HepG2 (cell line): ENCODE results near the gene FSD1. TPM values are rescaled to one million over a fixed set of nuclear protein-coding genes. Genes with fewer than 3 reads are reported as not detected.

Experiments
- ATAC-seq: fragments of 200-7000 bp; cut with Tn5 transposase; 3 replicates; pipeline ENCODE4 v1.9.1; 2020; ENCODE audit warnings: mild to moderate bottlenecking, moderate library complexity
- BruUV-seq: library from RNA; stranded (reverse); fragments of 400-500 nt; replicated peaks from 2 replicates; lab custom pipeline; 2021; lab: Mats Ljungman, UMichigan
- CTCF ChIA-PET: fragments of 300-600 bp; formaldehyde crosslinking; extraction: SDS; loops from one replicate; lab custom pipeline; 2021; ENCODE audit warnings: low total read pairs, inconsistent platforms, low intra/inter-chr PET ratio; lab: Yijun Ruan, JAX
- POLR2A ChIA-PET: fragments of 350-600 bp; sonication (Branson Sonifier 250); formaldehyde crosslinking; loops from one replicate; lab custom pipeline; 2020; ENCODE audit warnings: antibody characterized with exemption, inconsistent platforms; lab: Yijun Ruan, JAX
- DNase-seq: peaks from one replicate; pipeline ENCODE4 v3.0.0-alpha.2; 2015; ENCODE audit warnings: low spot score
- FAIRE-seq: peaks from 3 replicates; lab custom pipeline; 2011; peaks lifted over from hg19 to GRCh38; lab: Jason Lieb, UNC
- H2AFZ ChIP-seq: one replicate; pipeline ENCODE4 v1.6.1; 2011; ENCODE audit warnings: low read length, inconsistent platforms
- H3K27ac ChIP-seq: fragments of 300-600 bp; 3 replicates; pipeline ENCODE4 v1.8.0; 2011; ENCODE audit warnings: mixed run types, mild to moderate bottlenecking, mixed read lengths, low read length, inconsistent platforms; ENCODE audit not compliant: insufficient read depth; ENCODE audit errors: extremely low read length
- H3K27me3 ChIP-seq, 2 experiments: fragments of 200-600 bp in 1 of 2; 2 replicates in 1 of 2; 3 replicates in 1 of 2; pipeline versions ENCODE4 v1.6.0 to v1.8.0; 2011; ENCODE audit warnings: low read length in 2 of 2, mild to moderate bottlenecking in 2 of 2, moderate library complexity in 2 of 2, inconsistent platforms in 1 of 2; ENCODE audit not compliant: insufficient read depth in 2 of 2, control insufficient read depth in 1 of 2
- H3K36me3 ChIP-seq, 2 experiments: fragments of 200-600 bp in 1 of 2; replicated peaks in 1 of 2; 2 replicates in 1 of 2; 3 replicates in 1 of 2; pipeline versions ENCODE4 v1.5.1 to v1.8.0; 2011; ENCODE audit warnings: low read length in 2 of 2, inconsistent platforms in 1 of 2; ENCODE audit not compliant: insufficient read depth in 2 of 2, control insufficient read depth in 1 of 2
- H3K4me1 ChIP-seq: 2 replicates; pipeline ENCODE4 v1.5.1; 2012; ENCODE audit warnings: low read length, inconsistent platforms; ENCODE audit not compliant: insufficient read depth
- H3K4me2 ChIP-seq: 2 replicates; pipeline ENCODE4 v1.6.0; 2011; ENCODE audit warnings: low read depth, low read length, inconsistent platforms
- H3K4me3 ChIP-seq, 3 experiments: fragments of 200-600 bp in 1 of 3; sonication (generic), shearing (Covaris generic) in 1 of 3; replicated peaks in 1 of 3; 2 replicates each; pipeline ENCODE4 v1.5.1; 2011 to 2016; ENCODE audit warnings: low read length in 3 of 3, inconsistent platforms in 2 of 3, low read depth in 2 of 3, mild to moderate bottlenecking in 2 of 3, control low read depth in 1 of 3, mixed read lengths in 1 of 3; ENCODE audit not compliant: insufficient read depth in 1 of 3
- H3K79me2 ChIP-seq: one replicate; pipeline ENCODE4 v1.6.1; 2011; ENCODE audit warnings: low read length, inconsistent platforms; ENCODE audit not compliant: insufficient read depth
- H3K9ac ChIP-seq: 2 replicates; pipeline ENCODE4 v1.6.0; 2011; ENCODE audit warnings: mild to moderate bottlenecking, low read depth, low read length, inconsistent platforms; ENCODE audit not compliant: insufficient read depth
- H3K9me3 ChIP-seq: 2 replicates; pipeline ENCODE4 v1.5.1; 2012; ENCODE audit warnings: mild to moderate bottlenecking, low read length
- H4K20me1 ChIP-seq: 2 replicates; pipeline ENCODE4 v1.6.0; 2011; ENCODE audit warnings: inconsistent platforms, mild to moderate bottlenecking, low read length, moderate library complexity; ENCODE audit not compliant: insufficient read depth
- ZNF160 ChIP-seq: sonication (generic); formaldehyde crosslinking; IDR thresholded peaks from 2 replicates; pipeline ENCODE4 v1.8.0; 2022; ENCODE audit warnings: mild to moderate bottlenecking, inconsistent platforms, missing genetic modification reagents
- ZNF652 ChIP-seq: IDR thresholded peaks from 2 replicates; pipeline ENCODE4 v1.6.1; 2016; ENCODE audit warnings: low read depth, borderline replicate concordance
- WGBS: methylation state at CpG from one replicate; pipeline ENCODE4 v1.1.6; 2017; ENCODE audit warnings: low lambda C conversion rate; 5-methylcytosine and 5-hydroxymethylcytosine counted together
- in situ Hi-C: cut with HindIII; loops from 2 replicates; pipeline ENCODE4 v1.10.0; 2017; ENCODE audit warnings: low pct_unique_long_range_greater_than_20kb; ENCODE audit not compliant: extremely low pct_ligation_motif_present
- intact Hi-C: fragments of 100-400 bp; cut with micrococcal nuclease; formaldehyde crosslinking; loops from one replicate; pipeline ENCODE4 v1.10.0; 2022; ENCODE audit not compliant: unreplicated experiment
- polyA plus RNA-seq, 8 experiments: library from polyadenylated mRNA; depleted of rRNA in 3 of 8; stranded (reverse) in 7 of 8; unstranded in 1 of 8; fragments of >200 nt; fragmentation: Illumina TruSeq in 4 of 8; extraction: Trizol in 4 of 8; gene quantifications; 2 replicates each; pipeline versions ENCODE4 v1.2.1 to v1.2.3, GENCODE V29; 2011 to 2016; ENCODE audit warnings: low read depth in 4 of 8, missing spikeins in 1 of 8, mixed read lengths in 1 of 8; ENCODE audit not compliant: insufficient read depth in 1 of 8
- total RNA-seq, 5 experiments: library from RNA; depleted of rRNA; stranded (reverse); fragments of >200 nt; fragmentation: Illumina TruSeq; extraction: Trizol; gene quantifications; 2 replicates each; pipeline ENCODE4 v1.2.3, GENCODE V29; 2016; ENCODE audit warnings: low read depth in 1 of 5
- TF ChIP-seq, protein P1 (sequence below): sonication (generic); formaldehyde crosslinking; IDR thresholded peaks from 2 replicates; pipeline ENCODE4 v1.4.0; 2020; ENCODE audit warnings: mild to moderate bottlenecking, missing genetic modification reagents
- TF ChIP-seq, protein P2 (sequence below): sonication (generic); formaldehyde crosslinking; IDR thresholded peaks from 2 replicates; pipeline ENCODE4 v1.5.0; 2020; ENCODE audit warnings: mild to moderate bottlenecking, missing genetic modification reagents

The FSD1 gene
- total and polyA plus RNA-seq, 2 of the 13 experiments (the other 11 are each of a cell fraction or from before 2014, with no cell fraction given), result 0.29 to 0.66 TPM

DNA sequence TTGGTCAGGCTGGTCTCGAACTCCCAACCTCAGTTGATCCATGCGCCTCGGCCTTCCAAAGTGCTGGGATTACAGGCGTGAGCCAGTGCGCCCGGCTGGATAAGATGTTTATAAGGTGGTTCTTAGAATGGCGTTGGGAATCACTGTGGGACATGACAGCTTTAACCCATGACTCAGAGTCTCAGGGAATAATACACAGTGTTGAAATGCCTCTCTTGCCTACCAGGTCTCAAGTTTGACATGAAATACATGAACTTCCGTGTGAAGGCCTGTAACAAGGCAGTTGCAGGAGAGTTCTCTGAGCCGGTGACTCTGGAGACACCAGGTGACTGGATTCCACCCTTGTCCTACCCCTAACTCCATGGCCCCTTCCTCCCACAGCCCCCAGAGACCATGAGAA lies 12.6 kb downstream of the FSD1 start:
- TF ChIP-seq, protein P1, sequence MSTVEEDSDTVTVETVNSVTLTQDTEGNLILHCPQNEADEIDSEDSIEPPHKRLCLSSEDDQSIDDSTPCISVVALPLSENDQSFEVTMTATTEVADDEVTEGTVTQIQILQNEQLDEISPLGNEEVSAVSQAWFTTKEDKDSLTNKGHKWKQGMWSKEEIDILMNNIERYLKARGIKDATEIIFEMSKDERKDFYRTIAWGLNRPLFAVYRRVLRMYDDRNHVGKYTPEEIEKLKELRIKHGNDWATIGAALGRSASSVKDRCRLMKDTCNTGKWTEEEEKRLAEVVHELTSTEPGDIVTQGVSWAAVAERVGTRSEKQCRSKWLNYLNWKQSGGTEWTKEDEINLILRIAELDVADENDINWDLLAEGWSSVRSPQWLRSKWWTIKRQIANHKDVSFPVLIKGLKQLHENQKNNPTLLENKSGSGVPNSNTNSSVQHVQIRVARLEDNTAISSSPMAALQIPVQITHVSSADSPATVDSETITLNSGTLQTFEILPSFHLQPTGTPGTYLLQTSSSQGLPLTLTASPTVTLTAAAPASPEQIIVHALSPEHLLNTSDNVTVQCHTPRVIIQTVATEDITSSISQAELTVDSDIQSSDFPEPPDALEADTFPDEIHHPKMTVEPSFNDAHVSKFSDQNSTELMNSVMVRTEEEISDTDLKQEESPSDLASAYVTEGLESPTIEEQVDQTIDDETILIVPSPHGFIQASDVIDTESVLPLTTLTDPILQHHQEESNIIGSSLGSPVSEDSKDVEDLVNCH (CRISPR knock-in tag), result no peak
- TF ChIP-seq ZNF160, result no peak
- no TSS peak for BruUV-seq
- POLR2A ChIA-PET, result interaction anchor here (0.8 kb wide), 1 partner anchor 25 kb away, joined by 3 read pairs; no protein-coding TSS in a partner anchor

DNA sequence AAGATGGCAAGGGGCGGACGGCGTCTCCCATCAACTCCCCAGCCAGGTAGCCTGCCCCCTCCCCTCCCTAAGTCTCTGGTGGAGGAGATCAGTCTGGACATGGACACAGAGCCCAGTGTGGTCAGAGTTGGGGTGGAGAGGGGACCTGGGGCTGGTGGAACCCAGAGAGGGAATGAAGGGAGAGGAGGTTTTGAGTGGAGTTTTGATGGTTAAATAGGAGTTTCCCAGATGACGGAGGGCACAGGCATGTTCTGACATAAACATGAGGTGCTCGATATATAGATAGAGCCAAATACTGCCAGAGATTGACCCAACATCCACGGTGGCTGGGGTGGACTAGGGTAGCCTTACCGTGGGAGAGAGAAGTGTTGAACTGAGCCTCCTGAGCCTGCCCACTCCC lies 14.1 kb downstream of the FSD1 start:
- intact Hi-C loops (no loop called here), in situ Hi-C loops (no loop called here)
- CTCF ChIA-PET, result no interaction called here
- H3K27me3 ChIP-seq, result 0 out of 5 replicates have a peak, but pooled peaks cover 0 to 1% of the 10 kb centered on the region in 2 experiments
- H3K36me3 ChIP-seq, result no peaks in the 10 kb centered on the region
- DNase-seq, result no peak
- H2AFZ ChIP-seq, result no peak overlapping the region
- no peak overlapping the region for H3K4me2 ChIP-seq
- WGBS, result 48% methylated on average over 7 of the region's 7 CpGs
- no peak overlapping the region for H3K9ac ChIP-seq
- H3K4me3 ChIP-seq, result no peak overlapping the region
- H3K4me1 ChIP-seq, result peaks cover 14% of the 10 kb centered on the region
- FAIRE-seq, result no peak
- no peak overlapping the region for H3K27ac ChIP-seq
- H4K20me1 ChIP-seq, result no peaks in the 10 kb centered on the region
- no peaks in the 10 kb centered on the region for H3K79me2 ChIP-seq
- H3K9me3 ChIP-seq, result no peaks in the 10 kb centered on the region
- POLR2A ChIA-PET, result interaction anchor here (3.0 kb wide), 1 partner anchor 8 kb away, joined by 17 read pairs; no protein-coding TSS in a partner anchor
- no TSS peak for BruUV-seq
- ATAC-seq, result no peak
- TF ChIP-seq, protein P2, sequence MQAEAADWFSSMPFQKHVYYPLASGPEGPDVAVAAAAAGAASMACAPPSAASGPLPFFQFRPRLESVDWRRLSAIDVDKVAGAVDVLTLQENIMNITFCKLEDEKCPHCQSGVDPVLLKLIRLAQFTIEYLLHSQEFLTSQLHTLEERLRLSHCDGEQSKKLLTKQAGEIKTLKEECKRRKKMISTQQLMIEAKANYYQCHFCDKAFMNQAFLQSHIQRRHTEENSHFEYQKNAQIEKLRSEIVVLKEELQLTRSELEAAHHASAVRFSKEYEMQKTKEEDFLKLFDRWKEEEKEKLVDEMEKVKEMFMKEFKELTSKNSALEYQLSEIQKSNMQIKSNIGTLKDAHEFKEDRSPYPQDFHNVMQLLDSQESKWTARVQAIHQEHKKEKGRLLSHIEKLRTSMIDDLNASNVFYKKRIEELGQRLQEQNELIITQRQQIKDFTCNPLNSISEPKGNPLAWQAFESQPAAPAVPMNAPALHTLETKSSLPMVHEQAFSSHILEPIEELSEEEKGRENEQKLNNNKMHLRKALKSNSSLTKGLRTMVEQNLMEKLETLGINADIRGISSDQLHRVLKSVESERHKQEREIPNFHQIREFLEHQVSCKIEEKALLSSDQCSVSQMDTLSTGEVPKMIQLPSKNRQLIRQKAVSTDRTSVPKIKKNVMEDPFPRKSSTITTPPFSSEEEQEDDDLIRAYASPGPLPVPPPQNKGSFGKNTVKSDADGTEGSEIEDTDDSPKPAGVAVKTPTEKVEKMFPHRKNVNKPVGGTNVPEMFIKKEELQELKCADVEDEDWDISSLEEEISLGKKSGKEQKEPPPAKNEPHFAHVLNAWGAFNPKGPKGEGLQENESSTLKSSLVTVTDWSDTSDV, result no peak
- TF ChIP-seq ZNF652 (CRISPR knock-in tag), result no peak

More for the DNA sequence above, 12.6 kb downstream of the FSD1 start:
- 46% methylated on average over 7 of the region's 9 CpGs for WGBS
- H3K79me2 ChIP-seq, result no peaks in the 10 kb centered on the region
- in situ Hi-C loops (no loop called here), intact Hi-C loops (no loop called here)
- peaks cover 15% of the 10 kb centered on the region for H3K4me1 ChIP-seq
- H3K4me3 ChIP-seq, result no peak overlapping the region
- H3K4me2 ChIP-seq, result no peak overlapping the region; the same call in 1 of the 2 replicates
- no peak overlapping the region for H3K27ac ChIP-seq
- 0 out of 5 replicates have a peak, but pooled peaks cover 0 to 1% of the 10 kb centered on the region in 2 experiments for H3K27me3 ChIP-seq
- no peak overlapping the region for H3K9ac ChIP-seq
- DNase-seq, result no peak
- H3K36me3 ChIP-seq, result no peaks in the 10 kb centered on the region
- ATAC-seq, result no peak
- CTCF ChIA-PET, result no interaction called here
- no peaks in the 10 kb centered on the region for H4K20me1 ChIP-seq
- no peaks in the 10 kb centered on the region for H3K9me3 ChIP-seq
- H2AFZ ChIP-seq, result no peak overlapping the region
- no peak for FAIRE-seq
